Measurements from ENCODE around the gene INPP5D.
"Not testable (repeated sequence)": the region's sequence is repeated elsewhere in the genome, so short reads cannot be mapped to it uniquely, and the experiment has no call there.

Gene INPP5D

GRCh38 chr2:233032551-233033320 lies 27.4 kb upstream of the INPP5D start, which contains the start of gene NEU2:
NEU2 (plus strand) TSS chr2:233032672; CDS start chr2:233032672, 0 bp downstream.
- DNase-seq, result no peak

DNA sequence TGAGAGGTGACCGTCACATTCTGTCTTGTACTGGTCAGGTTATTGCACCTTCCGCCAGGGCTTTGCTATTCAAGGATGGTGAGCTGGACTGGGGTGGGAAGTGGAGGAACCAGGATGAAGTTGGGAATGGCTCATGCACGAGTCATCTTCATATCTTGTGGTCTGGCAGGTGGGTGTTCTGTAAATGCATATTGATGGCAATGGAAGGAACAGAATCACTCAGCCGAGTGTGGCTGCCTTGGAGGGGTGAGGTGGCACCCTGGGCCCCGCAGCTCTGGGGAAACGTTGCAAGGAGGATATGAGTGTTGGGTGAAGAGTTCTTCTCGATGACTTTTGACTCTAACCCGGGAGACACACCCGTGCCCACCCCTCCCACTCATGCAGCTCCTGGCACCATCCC lies 26.5 kb upstream of the INPP5D start:
- no peak for DNase-seq

- no peak for DNase-seq
Measured at GRCh38 chr2:233034091-233034882, 25.9 kb upstream of the INPP5D start.

DNA sequence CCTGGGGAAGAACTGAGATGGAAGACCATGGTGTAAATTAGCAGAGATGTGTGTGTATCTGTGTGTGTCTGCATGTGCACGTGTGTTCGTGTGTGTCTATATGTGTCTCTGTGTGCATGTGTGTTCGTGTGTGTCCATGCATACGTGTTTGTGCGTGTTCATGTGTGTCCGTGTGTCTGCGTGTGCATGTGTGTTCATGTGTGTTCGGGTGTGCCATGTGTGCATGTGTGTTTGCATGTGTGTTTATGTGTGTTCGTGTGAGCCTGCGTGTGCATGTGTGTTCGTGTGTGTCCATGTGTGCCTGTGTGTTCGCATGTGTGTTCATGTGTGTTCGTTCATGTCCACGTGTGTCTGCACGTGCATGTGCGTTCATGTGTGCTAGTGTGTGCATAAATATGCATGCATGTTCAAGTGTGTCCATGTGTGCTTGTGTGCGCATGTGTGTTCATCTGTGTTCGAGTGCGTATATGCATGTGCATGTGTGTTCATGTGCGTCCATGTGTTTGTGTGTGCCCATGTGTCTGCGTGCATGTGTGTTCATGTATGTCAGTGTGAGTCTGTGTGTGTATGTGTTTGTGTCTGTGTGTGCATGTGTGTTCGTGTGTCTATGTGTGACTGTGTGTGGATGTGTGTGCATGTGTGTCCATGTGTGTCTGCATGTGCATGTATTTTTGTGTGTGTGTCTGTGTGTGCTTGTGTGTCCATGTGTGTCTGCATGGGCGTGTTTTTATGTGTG lies 24.5 kb upstream of the INPP5D start:
- no peak for DNase-seq

- no peak for DNase-seq
Measured at GRCh38 chr2:233036162-233036838, 23.8 kb upstream of the INPP5D start.

DNA sequence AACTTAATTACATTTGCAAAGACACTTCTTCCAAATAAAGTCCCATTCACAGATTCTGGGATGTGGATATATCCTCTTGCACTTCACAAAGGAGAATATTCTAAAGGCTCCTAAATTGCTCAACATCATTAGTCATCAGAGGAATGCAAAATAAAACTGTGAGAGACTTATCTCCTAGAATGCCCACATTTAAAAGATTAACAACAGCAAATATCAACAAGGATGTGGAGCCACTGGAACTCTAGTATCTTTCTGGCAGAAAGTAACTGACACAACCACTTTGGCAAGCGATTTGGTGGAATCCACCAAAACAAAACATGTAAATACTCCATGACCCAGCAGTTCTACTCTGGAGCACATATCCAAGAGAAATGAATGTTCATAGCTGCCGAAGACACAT lies 23.1 kb upstream of the INPP5D start:
- DNase-seq, result no peak

DNA sequence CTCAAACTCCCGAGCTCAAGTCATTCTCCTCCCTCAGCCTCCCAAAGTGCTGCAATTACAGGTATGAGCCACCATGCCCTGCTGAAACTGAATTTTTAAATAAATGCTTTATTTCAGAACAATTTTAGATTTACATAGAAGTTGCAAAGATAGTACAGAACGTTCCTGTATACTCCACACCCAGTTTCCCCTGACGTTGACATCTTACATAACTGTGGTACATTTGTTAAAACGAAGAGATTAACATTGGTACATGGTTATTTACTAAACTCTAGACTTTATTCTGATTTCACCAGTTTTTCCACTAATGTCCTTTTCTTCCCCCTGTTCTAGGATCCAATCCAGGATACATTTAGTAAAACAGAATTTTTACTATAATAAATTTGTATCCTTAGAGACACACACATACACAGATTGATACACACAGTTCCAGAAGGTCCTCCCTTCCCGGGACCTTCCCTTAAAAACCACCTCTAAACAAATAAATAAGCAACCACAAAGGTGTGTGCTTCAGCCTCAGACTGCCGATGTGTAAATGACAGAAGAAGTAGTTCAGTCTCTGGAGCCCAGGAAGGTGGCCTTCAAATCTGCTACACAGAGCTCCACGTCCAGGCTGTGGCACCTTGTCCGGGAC lies 20.8 kb upstream of the INPP5D start:
- no peak for DNase-seq

DNA sequence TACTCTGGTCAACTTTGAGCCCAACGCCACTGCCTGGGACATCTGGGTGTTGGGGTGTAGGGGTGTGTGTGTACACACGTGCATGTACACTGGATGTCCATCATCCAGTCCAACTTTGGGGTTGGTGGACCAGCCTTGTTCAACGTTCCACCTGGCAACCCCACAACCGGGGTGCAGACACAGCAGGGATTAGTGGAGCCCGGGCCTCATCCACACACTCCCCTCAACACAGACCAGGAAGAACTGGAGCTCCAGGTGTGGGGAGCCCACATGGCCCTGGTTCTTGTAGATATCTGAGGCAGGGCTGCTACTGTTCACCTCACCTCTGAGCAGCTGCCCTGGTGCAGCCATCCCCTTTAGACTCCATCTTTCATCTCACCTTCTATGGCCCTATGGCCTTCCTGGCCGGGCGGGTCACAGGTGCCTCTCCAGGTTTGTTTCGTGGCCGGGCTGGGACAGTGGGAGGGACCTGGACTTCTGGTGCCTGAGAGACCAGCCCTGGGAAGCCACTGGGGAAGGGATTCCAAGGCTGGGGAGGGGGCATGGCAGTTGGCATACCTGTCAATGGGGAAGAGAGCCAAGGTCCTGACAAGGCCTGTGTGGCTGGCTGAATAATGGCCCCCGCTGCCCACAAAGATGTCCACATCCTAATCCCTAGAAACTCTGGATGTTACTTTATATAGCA lies 20.2 kb upstream of the INPP5D start:
- DNase-seq, result no peak

DNA sequence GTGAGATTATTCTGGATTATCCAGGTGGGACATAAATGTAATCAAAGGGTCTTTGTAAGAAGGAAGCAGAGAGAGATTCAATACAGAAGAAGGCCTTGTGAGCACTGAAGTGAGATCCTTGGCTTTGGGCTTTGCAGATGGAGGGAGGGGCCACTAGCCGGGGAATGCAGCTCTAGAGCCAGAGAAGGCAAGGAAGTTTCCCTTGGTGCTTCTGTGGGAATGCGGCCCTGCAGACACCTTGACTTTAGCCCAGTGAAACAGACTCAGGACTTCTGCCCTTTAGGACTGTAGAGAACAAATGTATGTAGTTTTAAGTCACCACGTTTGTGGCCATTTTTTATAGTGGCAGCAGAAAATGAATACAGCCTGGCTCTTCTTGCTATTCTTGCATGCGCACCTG lies 19.6 kb upstream of the INPP5D start:
- no peak for DNase-seq

DNA sequence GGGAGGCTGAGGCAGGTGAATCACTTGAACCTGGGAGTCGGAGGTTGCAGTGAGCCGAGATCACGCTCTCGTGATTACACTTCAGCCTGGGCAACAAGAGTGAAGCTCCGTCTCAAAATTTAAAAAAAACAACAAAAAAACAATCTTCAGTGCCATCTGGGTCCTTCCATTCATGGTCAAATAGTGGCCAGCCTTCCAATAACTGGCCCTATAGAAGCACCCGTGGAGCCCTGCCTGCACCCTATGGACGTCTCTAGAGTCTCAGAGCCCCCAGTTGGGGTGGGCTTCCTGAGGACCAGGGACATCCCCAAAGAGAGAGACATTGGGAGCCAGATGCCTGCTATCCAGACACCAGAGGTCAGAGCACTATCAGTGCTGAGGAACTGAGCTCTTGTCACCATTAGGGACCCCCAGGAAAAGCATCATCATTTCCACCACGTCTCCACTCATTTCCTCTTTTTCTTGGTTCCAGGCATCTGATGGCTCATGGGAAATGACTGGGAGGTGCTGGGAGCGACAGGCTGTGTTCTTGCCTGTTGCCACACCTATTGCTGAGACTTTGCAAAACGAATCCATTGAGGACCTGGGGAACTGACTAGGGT lies 18.3 kb upstream of the INPP5D start:
- no peak for DNase-seq

DNA sequence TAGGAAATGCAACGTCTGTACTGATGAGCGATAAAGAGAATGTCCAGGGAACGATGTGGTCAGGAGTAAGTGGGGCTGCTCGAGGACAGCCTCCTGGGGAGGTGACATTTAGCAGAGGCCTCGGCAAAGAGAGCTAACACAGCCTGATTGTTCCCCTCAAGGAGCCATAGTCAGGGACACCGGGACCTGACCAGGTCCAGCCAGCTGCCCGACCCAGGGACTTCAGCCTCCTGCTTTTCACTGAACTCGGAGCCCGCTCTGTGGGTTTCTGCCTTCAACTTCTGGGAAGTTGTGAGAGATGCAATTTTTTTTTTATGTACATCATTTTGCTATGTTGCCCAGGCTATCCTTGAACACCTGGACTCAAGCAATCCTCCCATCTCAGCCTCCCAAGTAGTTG lies 17.6 kb upstream of the INPP5D start:
- DNase-seq, result no peak

- DNase-seq, result no peak
Measured at GRCh38 chr2:233044974-233045605, 15.1 kb upstream of the INPP5D start.

DNA sequence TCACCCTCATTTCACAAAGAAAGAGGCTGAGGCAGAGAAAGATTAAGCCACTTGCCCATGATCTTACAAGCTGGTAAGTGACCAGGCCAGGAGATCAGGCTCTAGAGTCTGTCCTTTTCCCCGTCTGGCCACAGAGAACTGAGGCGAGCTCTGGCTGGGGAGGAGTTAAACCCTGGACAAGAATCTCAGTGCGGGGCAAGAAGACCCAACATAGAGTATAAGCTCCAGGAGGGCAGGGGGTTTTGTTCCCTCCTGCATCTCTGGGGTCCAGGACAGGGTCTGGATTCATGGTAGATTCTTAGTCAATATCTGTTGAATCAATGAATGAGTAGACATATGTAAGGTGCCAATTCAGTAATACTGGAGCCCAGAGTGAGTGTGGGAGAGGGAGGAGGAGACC lies 12.9 kb upstream of the INPP5D start:
- DNase-seq, result no peak

- no peak for DNase-seq
Measured at GRCh38 chr2:233047667-233048066, 12.5 kb upstream of the INPP5D start.

- DNase-seq, result no peak
Measured at GRCh38 chr2:233048569-233049193, 11.5 kb upstream of the INPP5D start.

GRCh38 chr2:233049194-233049761 lies 10.9 kb upstream of the INPP5D start:
- DNase-seq, result no peak

- no peak for DNase-seq
Measured at GRCh38 chr2:233051241-233052149, 8.6 kb upstream of the INPP5D start.

GRCh38 chr2:233052517-233052916 lies 7.6 kb upstream of the INPP5D start:
- DNase-seq, result not testable (repeated sequence)

Measured in CD4-positive, alpha-beta T cell treated with Interferon gamma for 1 hour (primary cell).